ENCODE results near the gene PBXIP1. TPM values are rescaled to one million over a fixed set of nuclear protein-coding genes. Genes with fewer than 3 reads are reported as not detected.

PBXIP1 gene
- total and polyA plus RNA-seq, 12 donors, result 97.0 to 342 (median 258) TPM

- Histone ChIP-seq H3K27me3 (no peaks in the 10 kb centered on the region), H3K9me3 (replicated peaks in 1 of 3) (no peaks in the 10 kb centered on the region), H3K4me3 (no peak overlapping the region), H3K36me3 (replicated peaks in 1 of 2) (no peaks in the 10 kb centered on the region), H3K27ac (peak overlapping the region in 4 of 5 donors; percentile 95 to 99 (median 98)), H3K4me1 (replicated peaks in 1 of 2) (peaks cover 36 to 64% of the 10 kb centered on the region in 2 donors)
- 70 to 79% (median 75%) methylated on average over 7 of the region's 7 CpGs for WGBS, 4 donors
- peak in 3 of 7 donors; percentile 60 to 72 (median 72) for DNase-seq
- intact Hi-C loops (cut with DNase I), result no loop called here
- TF ChIP-seq POLR2A (IDR thresholded peaks at IDR 0.05) (no peak), CTCF (IDR thresholded peaks at IDR 0.05) (peak in 1 of 6 experiments; percentile 10)
Observed at GRCh38 chr1:154938604-154939399, 17.1 kb downstream of the PBXIP1 start.

- intact Hi-C loops (cut with DNase I), result no loop called here
- Histone ChIP-seq H3K36me3 (replicated peaks in 1 of 2) (no peaks in the 10 kb centered on the region), H3K27ac (peak overlapping the region; percentile 84 to 99 (median 97)), H3K27me3 (no peaks in the 10 kb centered on the region), H3K9me3 (replicated peaks in 1 of 3) (no peaks in the 10 kb centered on the region), H3K4me1 (replicated peaks in 1 of 2) (peaks cover 36 to 56% of the 10 kb centered on the region in 2 donors), H3K4me3 (peak overlapping the region in 1 of 4 donors; percentile 65)
- no peak for DNase-seq
- WGBS, 4 donors, result 82 to 87% (median 85%) methylated on average over 8 of the region's 8 CpGs
- no peak for TF ChIP-seq POLR2A (IDR thresholded peaks at IDR 0.05)
- TF ChIP-seq CTCF (IDR thresholded peaks at IDR 0.05), result no peak
Observed at GRCh38 chr1:154937988-154938386, 17.9 kb downstream of the PBXIP1 start.

GRCh38 chr1:154937085-154937987 is 18.6 kb downstream of the PBXIP1 start:
- Histone ChIP-seq H3K9me3 (replicated peaks in 1 of 3) (no peaks in the 10 kb centered on the region), H3K4me3 (peak overlapping the region in 2 of 4 donors; percentile 65 to 69), H3K36me3 (replicated peaks in 1 of 2) (no peaks in the 10 kb centered on the region), H3K27ac (peak overlapping the region; percentile 84 to 99 (median 97)), H3K4me1 (replicated peaks in 1 of 2) (peaks cover 31 to 49% of the 10 kb centered on the region in 2 donors), H3K27me3 (no peaks in the 10 kb centered on the region)
- intact Hi-C loops (cut with DNase I), result no loop called here
- TF ChIP-seq POLR2A (IDR thresholded peaks at IDR 0.05), result peak; percentile 60 to 77
- TF ChIP-seq CTCF (IDR thresholded peaks at IDR 0.05), result peak in 4 of 6 experiments; percentile 9 to 53 (median 42)
- WGBS, 4 donors, result 1 to 2% (median 1%) methylated on average over 30 to 36 of the region's 36 CpGs
- peak; percentile 92 to 96 (median 93) for DNase-seq

GRCh38 chr1:154936555-154937084 is 19.3 kb downstream of the PBXIP1 start, which contains the start of gene PMVK:
Gene PMVK, minus strand, starts transcription at chr1:154936719. Its CDS starts 34 bp downstream, at chr1:154936685.
- H3K4me1 ChIP-seq (replicated peaks in 1 of 2), result peaks cover 24 to 42% of the 10 kb centered on the region in 2 donors
- peak; percentile 97 to 98 (median 97) for DNase-seq
- 0% methylated on average over 2 to 45 of the region's 45 CpGs for WGBS, 4 donors
- H3K27me3 ChIP-seq, result no peaks in the 10 kb centered on the region
- peak within 1 kb of the TSS; percentile 23 to 69 (median 63) for H3K4me3 ChIP-seq
- peak within 1 kb of the TSS; percentile 84 to 99 (median 97) for H3K27ac ChIP-seq
- intact Hi-C loops (cut with DNase I), result no loop called here
- no peaks in the 10 kb centered on the region for H3K9me3 ChIP-seq (replicated peaks in 1 of 3)
- H3K36me3 ChIP-seq (replicated peaks in 1 of 2), result no peaks in the 10 kb centered on the region
- TF ChIP-seq POLR2A (IDR thresholded peaks at IDR 0.05) (peak; percentile 54 to 75), CTCF (IDR thresholded peaks at IDR 0.05) (peak in 4 of 6 experiments; percentile 2 to 35 (median 24))
